DOHH2 (cell line): Measurements from ENCODE around the gene UBAC2.

Experiments used
- CTCF ChIP-seq: fragments of 200-600 bp; sonication (generic); IDR thresholded peaks from one replicate; pipeline ENCODE4 v1.5.1; 2014; ENCODE audit warnings: antibody characterized with exemption, mild to moderate bottlenecking, low read depth, low read length; ENCODE audit not compliant: poor library complexity, severe bottlenecking
- EZH2phosphoT487 ChIP-seq: fragments of 200-600 bp; sonication (generic); IDR thresholded peaks from 2 replicates; pipeline ENCODE4 v1.6.1; 2017; ENCODE audit warnings: borderline replicate concordance, mild to moderate bottlenecking, antibody characterized with exemption, low read length, moderate library complexity, mixed read lengths

GRCh38 chr13:99226513-99226912 is 25.9 kb downstream of the UBAC2 start:
- TF ChIP-seq CTCF (no peak), EZH2phosphoT487 (no peak)
